ENCODE measurements around the gene SSTR4.

Gene SSTR4

DNA sequence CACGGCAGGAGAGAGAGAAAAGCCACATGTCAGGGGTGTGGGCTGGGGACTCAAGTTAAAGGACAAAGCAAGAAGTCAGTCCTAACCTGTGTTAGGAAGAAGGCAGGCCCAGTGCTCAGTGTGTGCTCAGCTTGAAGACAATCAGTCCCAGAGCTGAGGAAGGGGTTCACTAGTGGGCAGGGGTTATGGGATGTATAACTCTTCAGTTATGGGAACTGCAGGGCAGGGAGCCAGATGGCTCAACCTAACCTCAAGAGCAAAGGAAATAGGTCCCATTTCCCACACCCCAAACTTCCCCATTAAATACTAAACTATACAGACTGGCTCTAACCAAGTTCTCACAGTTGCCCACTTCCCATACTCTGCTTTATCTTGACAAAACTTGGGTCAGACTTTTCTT lies 7.4 kb upstream of the SSTR4 start:
- no peak for TF ChIP-seq CTCF (IDR thresholded peaks at IDR 0.05; ENCODE audit: unreplicated experiment in 3 of 3)
- H3K27ac Mint-ChIP-seq = no peak overlapping the region
- peaks cover 24% of the 10 kb centered on the region for H3K27me3 Mint-ChIP-seq (ENCODE audit: low read depth)
- peaks cover 26% of the 10 kb centered on the region for H3K4me1 Mint-ChIP-seq
- no peaks in the 10 kb centered on the region for H3K36me3 Mint-ChIP-seq (ENCODE audit: low read depth)
- H3K4me3 Mint-ChIP-seq = no peak overlapping the region
- H3K9me3 Mint-ChIP-seq = no peaks in the 10 kb centered on the region

- Mint-ChIP-seq H3K27ac (no peak overlapping the region), H3K4me3 (no peak overlapping the region), H3K27me3 (ENCODE audit: low read depth) (peaks cover 31% of the 10 kb centered on the region), H3K9me3 (no peaks in the 10 kb centered on the region), H3K36me3 (ENCODE audit: low read depth) (no peaks in the 10 kb centered on the region), H3K4me1 (peaks cover 26% of the 10 kb centered on the region)
- no peak for TF ChIP-seq CTCF (IDR thresholded peaks at IDR 0.05; ENCODE audit: unreplicated experiment in 3 of 3)
Measured at GRCh38 chr20:23028392-23028791, 6.7 kb upstream of the SSTR4 start.

DNA sequence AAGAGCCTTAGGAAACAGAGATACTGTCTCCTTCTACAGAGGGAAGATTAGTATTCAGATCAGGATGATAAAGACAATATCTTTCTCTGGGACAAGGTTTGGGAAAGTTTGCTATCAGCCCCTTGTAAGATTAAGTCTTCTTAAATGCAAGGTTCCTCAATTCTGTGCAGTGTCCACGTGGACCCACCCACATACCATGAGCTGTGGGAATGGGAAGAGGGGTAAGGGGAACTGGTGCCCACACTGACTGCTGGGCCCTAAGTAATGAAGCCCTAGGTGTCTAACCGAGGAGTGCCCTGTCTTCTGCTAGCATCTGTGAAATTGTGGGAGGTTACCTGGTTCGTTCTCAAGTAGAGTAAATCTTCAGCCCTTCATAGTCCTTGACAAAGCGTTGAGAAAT lies 5.8 kb upstream of the SSTR4 start:
- no peak for TF ChIP-seq CTCF (IDR thresholded peaks at IDR 0.05; ENCODE audit: unreplicated experiment in 3 of 3)
- Mint-ChIP-seq H3K27ac (no peak overlapping the region), H3K9me3 (no peaks in the 10 kb centered on the region), H3K36me3 (ENCODE audit: low read depth) (no peaks in the 10 kb centered on the region), H3K27me3 (ENCODE audit: low read depth) (peaks cover 40% of the 10 kb centered on the region), H3K4me3 (no peak overlapping the region), H3K4me1 (peaks cover 23% of the 10 kb centered on the region)

GRCh38 chr20:23031346-23031745 lies 3.8 kb upstream of the SSTR4 start:
- peaks cover 12% of the 10 kb centered on the region for H3K4me1 Mint-ChIP-seq
- H3K27me3 Mint-ChIP-seq (ENCODE audit: low read depth) = peaks cover 56% of the 10 kb centered on the region
- no peaks in the 10 kb centered on the region for H3K36me3 Mint-ChIP-seq (ENCODE audit: low read depth)
- no peak for TF ChIP-seq CTCF (IDR thresholded peaks at IDR 0.05; ENCODE audit: unreplicated experiment in 3 of 3)
- no peak overlapping the region for H3K4me3 Mint-ChIP-seq
- H3K27ac Mint-ChIP-seq = no peak overlapping the region
- no peaks in the 10 kb centered on the region for H3K9me3 Mint-ChIP-seq

DNA sequence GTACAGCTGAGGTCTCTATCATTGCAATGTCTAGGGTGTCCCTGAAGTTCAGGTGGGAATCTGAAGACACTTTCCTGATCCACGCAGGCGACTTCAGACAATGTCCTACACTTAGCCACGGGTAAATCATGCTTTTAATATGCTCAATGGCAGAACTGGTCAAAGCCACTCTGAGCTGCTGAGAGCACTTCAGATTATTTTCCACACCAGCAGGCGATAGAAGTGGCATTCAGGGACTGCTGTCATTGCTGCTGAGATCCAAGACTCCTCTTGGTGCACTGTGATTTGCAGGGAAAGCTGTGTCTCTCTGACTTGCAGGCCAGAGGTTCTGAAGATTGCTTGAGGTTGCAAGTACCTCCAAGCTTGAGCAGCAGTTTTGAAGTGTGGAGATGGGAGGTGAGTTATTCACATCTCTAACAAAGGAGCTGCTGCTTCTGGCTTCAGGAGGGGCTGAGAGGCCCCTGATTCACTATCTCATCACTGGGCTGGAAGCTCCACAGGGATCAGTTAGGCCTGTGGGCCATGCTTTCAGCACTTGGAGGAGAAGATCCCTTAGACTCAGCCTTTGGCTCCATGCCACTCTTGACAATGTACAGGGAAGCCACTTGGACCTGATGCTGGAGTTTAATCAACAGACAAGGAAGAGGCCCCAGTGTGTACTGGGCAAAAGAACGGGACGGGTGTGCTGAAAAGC lies 2.9 kb upstream of the SSTR4 start:
- Mint-ChIP-seq H3K4me3 (no peak overlapping the region), H3K4me1 (peaks cover 12% of the 10 kb centered on the region), H3K36me3 (ENCODE audit: low read depth) (no peaks in the 10 kb centered on the region), H3K27me3 (ENCODE audit: low read depth) (peaks cover 60% of the 10 kb centered on the region), H3K27ac (no peak overlapping the region), H3K9me3 (no peaks in the 10 kb centered on the region)
- TF ChIP-seq CTCF (IDR thresholded peaks at IDR 0.05; ENCODE audit: unreplicated experiment in 3 of 3) = no peak

GRCh38 chr20:23032750-23033078 lies 2.4 kb upstream of the SSTR4 start:
- Mint-ChIP-seq H3K4me3 (no peak overlapping the region), H3K27ac (no peak overlapping the region), H3K4me1 (peaks cover 12% of the 10 kb centered on the region), H3K36me3 (ENCODE audit: low read depth) (no peaks in the 10 kb centered on the region), H3K27me3 (ENCODE audit: low read depth) (peaks cover 60% of the 10 kb centered on the region), H3K9me3 (no peaks in the 10 kb centered on the region)
- TF ChIP-seq CTCF (IDR thresholded peaks at IDR 0.05; ENCODE audit: unreplicated experiment in 3 of 3) = no peak

Data from nephron (organoid).